PC-9 (cell line): Measurements from ENCODE around the gene NFE2L3. TPM values are rescaled to one million over a fixed set of nuclear protein-coding genes. Genes with fewer than 3 reads are reported as not detected.
A peak's percentile ranks its signal among the peaks of the same experiment; 100 is the strongest.

Experiments
- BruUV-seq: library from RNA; stranded (reverse); fragments of 400-500 nt; replicated peaks from 2 replicates; lab custom pipeline; 2021; lab: Mats Ljungman, UMichigan
- CTCF ChIA-PET: fragments of 300-600 bp; sonication (Branson Sonifier 250); formaldehyde crosslinking; loops from one replicate; lab custom pipeline; 2022; ENCODE audit warnings: antibody characterized with exemption; lab: Charles Lee
- POLR2A ChIA-PET: fragments of 300-600 bp; sonication (Branson Sonifier 250); formaldehyde crosslinking; loops from one replicate; lab custom pipeline; 2022; ENCODE audit warnings: antibody characterized with exemption; ENCODE audit not compliant: unreplicated experiment; lab: Charles Lee
- DNase-seq, 2 experiments: peaks; one replicate each; pipeline versions ENCODE4 v3.0.0 to v3.0.0-alpha.2; 2015 to 2022; ENCODE audit warnings: mixed read lengths in 1 of 2
- H2AFZ ChIP-seq: fragments of 200-600 bp; sonication (generic); 2 replicates; pipeline ENCODE4 v1.8.1; 2017; ENCODE audit warnings: antibody characterized with exemption
- H3F3A ChIP-seq: fragments of 200-600 bp; sonication (generic); 2 replicates; pipeline ENCODE4 v1.8.1; 2017; ENCODE audit warnings: antibody characterized with exemption, mild to moderate bottlenecking, low read depth; ENCODE audit not compliant: insufficient read depth
- H3K27ac ChIP-seq: fragments of 200-600 bp; sonication (generic); 2 replicates; pipeline ENCODE4 v1.6.1; 2016; ENCODE audit warnings: mixed run types
- H3K27me3 ChIP-seq: fragments of 200-600 bp; sonication (generic); 2 replicates; pipeline ENCODE4 v1.6.1; 2016; ENCODE audit warnings: low read depth, mixed run types; ENCODE audit not compliant: insufficient read depth
- H3K36me3 ChIP-seq: fragments of 200-600 bp; sonication (generic); 2 replicates; pipeline ENCODE4 v1.6.1; 2016; ENCODE audit warnings: low read depth, mixed run types
- H3K4me1 ChIP-seq: fragments of 200-600 bp; sonication (generic); replicated peaks from 2 replicates; pipeline ENCODE4 v1.6.1; 2016; ENCODE audit warnings: mixed run types; ENCODE audit not compliant: insufficient read depth
- H3K4me2 ChIP-seq: fragments of 200-600 bp; sonication (generic); 2 replicates; pipeline ENCODE4 v1.6.1; 2017; ENCODE audit warnings: mixed run types
- H3K4me3 ChIP-seq: fragments of 200-600 bp; sonication (generic); 2 replicates; pipeline ENCODE4 v1.6.1; 2016; ENCODE audit warnings: mixed run types
- H3K79me2 ChIP-seq: fragments of 200-600 bp; sonication (generic); 2 replicates; pipeline ENCODE4 v1.6.1; 2017; ENCODE audit warnings: low read depth, mixed run types
- H3K9me2 ChIP-seq: fragments of 200-600 bp; sonication (generic); 2 replicates; pipeline ENCODE4 v1.8.1; 2017; ENCODE audit warnings: mild to moderate bottlenecking; ENCODE audit not compliant: insufficient read depth
- H3K9me3 ChIP-seq: fragments of 200-600 bp; sonication (generic); 2 replicates; pipeline ENCODE4 v1.8.1; 2016; ENCODE audit warnings: low read depth; ENCODE audit not compliant: insufficient read depth
- H4K20me1 ChIP-seq: fragments of 200-600 bp; sonication (generic); 2 replicates; pipeline ENCODE4 v1.8.1; 2017; ENCODE audit not compliant: insufficient read depth
- CTCF ChIP-seq: fragments of 200-600 bp; sonication (generic); conservative IDR thresholded peaks from 2 replicates; pipeline ENCODE4 v1.6.1; 2017; ENCODE audit warnings: mixed run types, antibody characterized with exemption, mild to moderate bottlenecking, moderate library complexity
- EZH2 ChIP-seq: fragments of 200-600 bp; sonication (generic); IDR thresholded peaks from 2 replicates; pipeline ENCODE4 v1.8.0; 2017; ENCODE audit warnings: antibody characterized with exemption, low read depth
- intact Hi-C: fragments of 100-400 bp; cut with micrococcal nuclease; formaldehyde crosslinking; loops from one replicate; pipeline ENCODE4 v1.10.0; 2022; ENCODE audit not compliant: unreplicated experiment
- total RNA-seq: library from RNA; stranded (reverse); gene quantifications from 2 replicates; pipeline ENCODE4 v1.2.3, GENCODE V29; 2021

Gene NFE2L3
- total RNA-seq, 1 experiment from 2014 or later = 49.1 TPM

- peak overlapping the region; percentile 77; the same call in 1 of the 2 replicates for H3K4me3 ChIP-seq
- H3K9me3 ChIP-seq = no peaks in the 10 kb centered on the region
- H2AFZ ChIP-seq = no peak overlapping the region
- no peak for DNase-seq
- peaks cover 72% of the 10 kb centered on the region for H3F3A ChIP-seq
- peak overlapping the region; percentile 96 for H3K27ac ChIP-seq
- POLR2A ChIA-PET = no interaction called here
- CTCF ChIA-PET = no interaction called here
- H3K9me2 ChIP-seq = no peaks in the 10 kb centered on the region
- H3K36me3 ChIP-seq = peaks cover 14% of the 10 kb centered on the region
- H3K79me2 ChIP-seq = peaks cover 100% of the 10 kb centered on the region
- H4K20me1 ChIP-seq = no peaks in the 10 kb centered on the region
- intact Hi-C loops = no loop called here
- peaks cover 76% of the 10 kb centered on the region for H3K4me1 ChIP-seq
- peak overlapping the region; percentile 96 for H3K4me2 ChIP-seq
- no TSS peak for BruUV-seq
- no peaks in the 10 kb centered on the region for H3K27me3 ChIP-seq
- TF ChIP-seq CTCF = no peak
- no peak for TF ChIP-seq EZH2
Measured at GRCh38 chr7:26157520-26158105, 5.6 kb downstream of the NFE2L3 start.

- Histone ChIP-seq H3K79me2 (peaks cover 100% of the 10 kb centered on the region), H3K9me3 (peaks cover 6% of the 10 kb centered on the region; the same call in 1 of the 2 replicates), H3K27me3 (no peaks in the 10 kb centered on the region), H4K20me1 (no peaks in the 10 kb centered on the region), H3K9me2 (no peaks in the 10 kb centered on the region), H3F3A (peaks cover 63% of the 10 kb centered on the region), H2AFZ (no peak overlapping the region), H3K4me2 (peak overlapping the region; percentile 96), H3K4me1 (peaks cover 75% of the 10 kb centered on the region), H3K4me3 (peak overlapping the region; percentile 2; the same call in 1 of the 2 replicates), H3K27ac (peak overlapping the region; percentile 96), H3K36me3 (peaks cover 14% of the 10 kb centered on the region)
- TF ChIP-seq CTCF (no peak), EZH2 (no peak)
- BruUV-seq = no TSS peak
- CTCF ChIA-PET = interaction anchor here (0.6 to 1.1 kb wide), 2 partner anchors 68 to 76 kb away, joined by 3 read pairs; no protein-coding TSS in a partner anchor
- peak; percentile 51 to 98 for DNase-seq
- POLR2A ChIA-PET = interaction anchor here (0.5 to 0.6 kb wide), 4 partner anchors 22 to 76 kb away, joined by 3 to 5 read pairs (median 4); no protein-coding TSS in a partner anchor
- intact Hi-C loops = loop anchor here (1.0 kb wide), 1 partner anchor 8 kb away; no protein-coding TSS in a partner anchor
Measured at GRCh38 chr7:26159243-26159642, 7.2 kb downstream of the NFE2L3 start.

DNA sequence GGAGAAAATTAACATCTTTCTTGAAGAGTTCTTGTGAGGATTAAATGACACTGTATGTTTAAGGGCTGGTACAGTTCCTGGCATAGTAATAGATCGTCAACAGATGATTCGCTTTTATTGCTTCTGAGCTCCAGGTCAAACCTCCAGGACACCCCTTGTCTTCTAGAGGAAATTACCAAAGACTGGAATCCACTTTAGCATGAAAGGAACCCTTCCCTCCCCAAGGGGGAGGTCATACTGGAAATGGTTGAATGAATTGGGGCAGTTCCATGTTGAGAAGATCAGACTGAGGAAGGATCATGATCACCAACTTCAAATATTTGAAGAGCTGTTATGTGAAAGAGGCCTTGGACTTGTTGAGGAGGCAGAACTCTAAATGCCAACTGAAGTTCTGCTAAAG lies 8.9 kb downstream of the NFE2L3 start:
- Histone ChIP-seq H3K27me3 (no peaks in the 10 kb centered on the region), H3K4me2 (peak overlapping the region; percentile 96), H3K9me3 (peaks cover 8% of the 10 kb centered on the region; the same call in 1 of the 2 replicates), H2AFZ (no peak overlapping the region), H4K20me1 (no peaks in the 10 kb centered on the region; the same call in none of the 2 replicates), H3K79me2 (peaks cover 100% of the 10 kb centered on the region), H3F3A (peaks cover 62% of the 10 kb centered on the region), H3K4me1 (peaks cover 68% of the 10 kb centered on the region), H3K36me3 (peaks cover 14% of the 10 kb centered on the region), H3K27ac (peak overlapping the region; percentile 96), H3K4me3 (no peak overlapping the region), H3K9me2 (no peaks in the 10 kb centered on the region)
- BruUV-seq = no TSS peak
- intact Hi-C loops = no loop called here
- ChIA-PET POLR2A (no interaction called here), CTCF (interaction anchor here (0.6 kb wide), 1 partner anchor 35 kb away, joined by 5 read pairs; no protein-coding TSS in a partner anchor)
- no peak for DNase-seq
- TF ChIP-seq CTCF (no peak), EZH2 (no peak)
